ENCODE measurements around the gene C6orf15. TPM values are rescaled to one million over a fixed set of nuclear protein-coding genes. Genes with fewer than 3 reads are reported as not detected.

C6orf15 gene
- total and polyA plus RNA-seq, 2 of the 8 experiments (the other 6 are each of a cell fraction or from before 2014, with no cell fraction given), result not detected

GRCh38 chr6:31158863-31159855, 46.8 kb upstream of the C6orf15 start (continued):
- TF ChIP-seq, protein P1, sequence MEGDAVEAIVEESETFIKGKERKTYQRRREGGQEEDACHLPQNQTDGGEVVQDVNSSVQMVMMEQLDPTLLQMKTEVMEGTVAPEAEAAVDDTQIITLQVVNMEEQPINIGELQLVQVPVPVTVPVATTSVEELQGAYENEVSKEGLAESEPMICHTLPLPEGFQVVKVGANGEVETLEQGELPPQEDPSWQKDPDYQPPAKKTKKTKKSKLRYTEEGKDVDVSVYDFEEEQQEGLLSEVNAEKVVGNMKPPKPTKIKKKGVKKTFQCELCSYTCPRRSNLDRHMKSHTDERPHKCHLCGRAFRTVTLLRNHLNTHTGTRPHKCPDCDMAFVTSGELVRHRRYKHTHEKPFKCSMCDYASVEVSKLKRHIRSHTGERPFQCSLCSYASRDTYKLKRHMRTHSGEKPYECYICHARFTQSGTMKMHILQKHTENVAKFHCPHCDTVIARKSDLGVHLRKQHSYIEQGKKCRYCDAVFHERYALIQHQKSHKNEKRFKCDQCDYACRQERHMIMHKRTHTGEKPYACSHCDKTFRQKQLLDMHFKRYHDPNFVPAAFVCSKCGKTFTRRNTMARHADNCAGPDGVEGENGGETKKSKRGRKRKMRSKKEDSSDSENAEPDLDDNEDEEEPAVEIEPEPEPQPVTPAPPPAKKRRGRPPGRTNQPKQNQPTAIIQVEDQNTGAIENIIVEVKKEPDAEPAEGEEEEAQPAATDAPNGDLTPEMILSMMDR (IDR thresholded peaks at IDR 0.05; ENCODE audit: control extremely low read depth in 1 of 3, insufficient read depth in 1 of 3, low read depth in 1 of 3, low read length in 3 of 3), result peak; percentile 12 to 42 (median 41); a peak in 2 of 4 replicates
- TF ChIP-seq CEBPB (IDR thresholded peaks at IDR 0.05; ENCODE audit: low read depth, low read length) (no peak), ASH2L (IDR thresholded peaks at IDR 0.05; ENCODE audit: low read length) (peak; percentile 10), EGR1 (IDR thresholded peaks at IDR 0.05; ENCODE audit: borderline replicate concordance, low read depth, low read length) (no peak), POLR2A (IDR thresholded peaks at IDR 0.05; ENCODE audit: control extremely low read depth in 1 of 2, low read depth in 2 of 2, low read length in 2 of 2) (peak in 1 of 2 experiments; percentile 51; a peak in 1 of 3 replicates), JUND (IDR thresholded peaks at IDR 0.05; ENCODE audit: low read length) (no peak), SIN3A (conservative IDR thresholded peaks at IDR 0.05 in 1 of 2, IDR thresholded peaks at IDR 0.05 in 1 of 2; ENCODE audit: low read depth in 1 of 2, low read length in 2 of 2) (no peak; a peak in 1 of 4 replicates), EP300 (IDR thresholded peaks at IDR 0.05; ENCODE audit: borderline replicate concordance in 1 of 2, low read depth in 2 of 2, low read length in 2 of 2) (peak in 1 of 2 experiments; percentile 58; a peak in 1 of 3 replicates), PHF8 (conservative IDR thresholded peaks at IDR 0.05; ENCODE audit: low read depth, low read length) (no peak), SAP30 (IDR thresholded peaks at IDR 0.05; ENCODE audit: insufficient read depth, insufficient replicate concordance, low read length) (no peak), SP1 (IDR thresholded peaks at IDR 0.05; ENCODE audit: low read depth, low read length) (no peak), BACH1 (IDR thresholded peaks at IDR 0.05; ENCODE audit: low read length) (no peak), MAFK (IDR thresholded peaks at IDR 0.05; ENCODE audit: low read depth, low read length) (no peak), CTBP2 (IDR thresholded peaks at IDR 0.05; ENCODE audit: borderline replicate concordance, insufficient read depth, insufficient read length, low read length) (no peak), RFX5 (IDR thresholded peaks at IDR 0.05; ENCODE audit: borderline replicate concordance, low read depth, low read length) (no peak), HDAC6 (IDR thresholded peaks at IDR 0.05; ENCODE audit: low read depth, low read length) (no peak), POU5F1 (IDR thresholded peaks at IDR 0.05; ENCODE audit: low read depth, low read length) (no peak), JUN (IDR thresholded peaks at IDR 0.05; ENCODE audit: low read depth, low read length) (no peak), RBBP5 (IDR thresholded peaks at IDR 0.05; ENCODE audit: borderline replicate concordance, low read depth, low read length) (no peak), TCF12 (IDR thresholded peaks at IDR 0.05; ENCODE audit: low read depth, low read length) (no peak), RXRA (IDR thresholded peaks at IDR 0.05; ENCODE audit: insufficient read depth, low read depth, low read length) (no peak)

Data from H1 (cell line).